Activated T-cell treated with anti-CD3 and anti-CD28 coated beads, Interleukin-2, amount 50 U/mL, for 4 hours (primary cell): Measurements from ENCODE around the gene KPNB1. TPM values are rescaled to one million over a fixed set of nuclear protein-coding genes. Genes with fewer than 3 reads are reported as not detected.
A peak's percentile ranks its signal among the peaks of the same experiment; 100 is the strongest.

ENCODE experiments used
- ATAC-seq, 2 donors: fragments of 200-7000 bp; cut with Tn5 transposase; one replicate each; pipeline ENCODE4 v1.10.0; 2021
- DNase-seq: peaks from one replicate; pipeline ENCODE4 v3.0.0-alpha.2; 2020
- H3K27me3 Mint-ChIP-seq: one replicate; pipeline ENCODE4 v1.8.0; 2021; ENCODE audit warnings: low read depth, mixed read lengths
- H3K36me3 Mint-ChIP-seq: one replicate; pipeline ENCODE4 v1.8.0; 2022; ENCODE audit warnings: mixed read lengths; ENCODE audit not compliant: insufficient read depth
- H3K4me1 Mint-ChIP-seq: one replicate; pipeline ENCODE4 v1.8.0; 2021; ENCODE audit warnings: low read depth, mixed read lengths
- H3K4me3 Mint-ChIP-seq: one replicate; pipeline ENCODE4 v1.8.0; 2021; ENCODE audit warnings: mild to moderate bottlenecking, moderate library complexity, mixed read lengths
- H3K9me3 Mint-ChIP-seq: one replicate; pipeline ENCODE4 v1.8.0; 2021; ENCODE audit warnings: mixed read lengths
- total RNA-seq, 3 donors: library from RNA; stranded (reverse); gene quantifications; one replicate each; pipeline ENCODE4 v1.2.1, GENCODE V29; 2021

Gene KPNB1
- total RNA-seq, 3 donors from 2014 or later = 916 to 992 (median 944) TPM

- Mint-ChIP-seq H3K4me3 (no peak overlapping the region), H3K36me3 (peaks cover 13% of the 10 kb centered on the region), H3K4me1 (peaks cover 69% of the 10 kb centered on the region), H3K27me3 (no peaks in the 10 kb centered on the region), H3K9me3 (no peaks in the 10 kb centered on the region)
- ATAC-seq (no peak), DNase-seq (no peak)
Observed at GRCh38 chr17:47712330-47713023, 62.8 kb downstream of the KPNB1 start.

GRCh38 chr17:47713980-47714700, 64.4 kb downstream of the KPNB1 start:
- H3K36me3 Mint-ChIP-seq = peaks cover 13% of the 10 kb centered on the region
- no peaks in the 10 kb centered on the region for H3K9me3 Mint-ChIP-seq
- no peak for DNase-seq
- H3K27me3 Mint-ChIP-seq = no peaks in the 10 kb centered on the region
- peak overlapping the region; percentile 44 for H3K4me3 Mint-ChIP-seq
- peaks cover 82% of the 10 kb centered on the region for H3K4me1 Mint-ChIP-seq
- no peak for ATAC-seq

- H3K9me3 Mint-ChIP-seq = no peaks in the 10 kb centered on the region
- peaks cover 7% of the 10 kb centered on the region for H3K36me3 Mint-ChIP-seq
- H3K27me3 Mint-ChIP-seq = no peaks in the 10 kb centered on the region
- no peak overlapping the region for H3K4me3 Mint-ChIP-seq
- no peak for DNase-seq
- peaks cover 87% of the 10 kb centered on the region for H3K4me1 Mint-ChIP-seq
- ATAC-seq = no peak
Observed at GRCh38 chr17:47714773-47715396, 65.2 kb downstream of the KPNB1 start.

- Mint-ChIP-seq H3K9me3 (no peaks in the 10 kb centered on the region), H3K36me3 (peaks cover 2% of the 10 kb centered on the region), H3K27me3 (no peaks in the 10 kb centered on the region), H3K4me1 (peaks cover 93% of the 10 kb centered on the region), H3K4me3 (peak overlapping the region; percentile 21)
- DNase-seq (no peak), ATAC-seq (no peak)
Observed at GRCh38 chr17:47715669-47716325, 66.1 kb downstream of the KPNB1 start.

- peaks cover 95% of the 10 kb centered on the region for H3K4me1 Mint-ChIP-seq
- H3K27me3 Mint-ChIP-seq = no peaks in the 10 kb centered on the region
- H3K36me3 Mint-ChIP-seq = peaks cover 2% of the 10 kb centered on the region
- no peaks in the 10 kb centered on the region for H3K9me3 Mint-ChIP-seq
- H3K4me3 Mint-ChIP-seq = peak overlapping the region; percentile 77
- ATAC-seq (no peak), DNase-seq (no peak)
Observed at GRCh38 chr17:47716375-47716774, 66.7 kb downstream of the KPNB1 start.

GRCh38 chr17:47717261-47717697, 67.6 kb downstream of the KPNB1 start:
- Mint-ChIP-seq H3K27me3 (no peaks in the 10 kb centered on the region), H3K9me3 (no peaks in the 10 kb centered on the region), H3K4me1 (peaks cover 97% of the 10 kb centered on the region), H3K36me3 (no peaks in the 10 kb centered on the region), H3K4me3 (peak overlapping the region; percentile 77)
- ATAC-seq (no peak), DNase-seq (no peak)

- Mint-ChIP-seq H3K9me3 (no peaks in the 10 kb centered on the region), H3K27me3 (no peaks in the 10 kb centered on the region), H3K36me3 (no peaks in the 10 kb centered on the region), H3K4me3 (peak overlapping the region; percentile 77), H3K4me1 (peaks cover 98% of the 10 kb centered on the region)
- DNase-seq (peak; percentile 57), ATAC-seq (peak in 1 of 2 donors; percentile 2)
Observed at GRCh38 chr17:47717979-47718621, 68.4 kb downstream of the KPNB1 start.

GRCh38 chr17:47718634-47719405, 69.1 kb downstream of the KPNB1 start:
- Mint-ChIP-seq H3K4me3 (peak overlapping the region; percentile 77), H3K4me1 (peaks cover 99% of the 10 kb centered on the region), H3K9me3 (no peaks in the 10 kb centered on the region), H3K36me3 (no peaks in the 10 kb centered on the region), H3K27me3 (no peaks in the 10 kb centered on the region)
- DNase-seq (no peak), ATAC-seq (no peak)

- peak overlapping the region; percentile 77 for H3K4me3 Mint-ChIP-seq
- peak; percentile 51 to 53 for ATAC-seq
- peaks cover 95% of the 10 kb centered on the region for H3K4me1 Mint-ChIP-seq
Observed at GRCh38 chr17:47719411-47720152, 69.9 kb downstream of the KPNB1 start.

GRCh38 chr17:47720196-47720595, 70.5 kb downstream of the KPNB1 start:
- no peak for DNase-seq

More at GRCh38 chr17:47719411-47720152, 69.9 kb downstream of the KPNB1 start:
- Mint-ChIP-seq H3K36me3 (no peaks in the 10 kb centered on the region), H3K27me3 (no peaks in the 10 kb centered on the region), H3K9me3 (no peaks in the 10 kb centered on the region)
- peak; percentile 63 for DNase-seq

GRCh38 chr17:47720754-47721533, 71.2 kb downstream of the KPNB1 start:
- Mint-ChIP-seq H3K4me3 (peak overlapping the region; percentile 78), H3K4me1 (peaks cover 93% of the 10 kb centered on the region)

More at GRCh38 chr17:47720196-47720595, 70.5 kb downstream of the KPNB1 start:
- ATAC-seq = no peak
- Mint-ChIP-seq H3K4me1 (peaks cover 96% of the 10 kb centered on the region), H3K9me3 (no peaks in the 10 kb centered on the region), H3K36me3 (no peaks in the 10 kb centered on the region), H3K4me3 (peak overlapping the region; percentile 20), H3K27me3 (no peaks in the 10 kb centered on the region)

GRCh38 chr17:47721725-47722124, 72.0 kb downstream of the KPNB1 start:
- Mint-ChIP-seq H3K4me3 (peak overlapping the region; percentile 78), H3K9me3 (no peaks in the 10 kb centered on the region), H3K36me3 (no peaks in the 10 kb centered on the region), H3K27me3 (no peaks in the 10 kb centered on the region), H3K4me1 (peaks cover 93% of the 10 kb centered on the region)
- no peak for DNase-seq
- ATAC-seq = no peak

More at GRCh38 chr17:47720754-47721533, 71.2 kb downstream of the KPNB1 start:
- Mint-ChIP-seq H3K27me3 (no peaks in the 10 kb centered on the region), H3K36me3 (no peaks in the 10 kb centered on the region), H3K9me3 (no peaks in the 10 kb centered on the region)
- DNase-seq (peak; percentile 98), ATAC-seq (peak; percentile 72 to 74)
